Ascending aorta (tissue), 2 donors: ENCODE results near the gene MMS19. TPM values are rescaled to one million over a fixed set of nuclear protein-coding genes. Genes with fewer than 3 reads are reported as not detected.

Source experiments
- DNase-seq, 2 donors: peaks; one replicate each; pipeline ENCODE4 v3.0.0-alpha.2; 2019; ENCODE audit warnings: low spot score in 2 of 2
- H3K27ac ChIP-seq, 2 donors: fragments of 200-600 bp; sonication (generic); one replicate each; pipeline ENCODE4 v1.5.1; 2016 to 2017; ENCODE audit warnings: mild to moderate bottlenecking in 1 of 2
- H3K27me3 ChIP-seq: fragments of 200-600 bp; sonication (generic); one replicate; pipeline ENCODE4 v1.5.1; 2017
- H3K36me3 ChIP-seq, 2 donors: fragments of 200-600 bp; sonication (generic); one replicate each; pipeline ENCODE4 v1.5.1; 2016
- H3K4me1 ChIP-seq, 2 donors: fragments of 200-600 bp; sonication (generic); one replicate each; pipeline ENCODE4 v1.5.1; 2016 to 2017; ENCODE audit warnings: mild to moderate bottlenecking in 1 of 2
- H3K4me3 ChIP-seq, 2 donors: fragments of 200-600 bp; sonication (generic); one replicate each; pipeline ENCODE4 v1.5.1; 2016 to 2017; ENCODE audit warnings: mild to moderate bottlenecking in 1 of 2
- H3K9me3 ChIP-seq, 2 donors: fragments of 200-600 bp; sonication (generic); one replicate each; pipeline ENCODE4 v1.5.1; 2016
- intact Hi-C: fragments of 100-400 bp; cut with DNase I; formaldehyde crosslinking; loops from one replicate; pipeline ENCODE4 v1.15.1; 2023
- total RNA-seq: library from RNA; depleted of rRNA; stranded (reverse); fragments of >200 nt; gene quantifications from one replicate; pipeline ENCODE4 v1.1.0, GENCODE V29; 2016
- TF ChIP-seq, protein P1 (sequence below), 3 experiments: fragments of 200-600 bp in 2 of 3; fragments of 450-650 bp in 1 of 3; sonication (generic) in 2 of 3; IDR thresholded peaks; one replicate each; pipeline ENCODE4 v1.5.1; 2016 to 2019; ENCODE audit warnings: antibody characterized with exemption in 3 of 3, mild to moderate bottlenecking in 1 of 3, moderate library complexity in 1 of 3

The MMS19 gene
- total RNA-seq, 1 donor from 2014 or later, result 34.0 TPM

DNA sequence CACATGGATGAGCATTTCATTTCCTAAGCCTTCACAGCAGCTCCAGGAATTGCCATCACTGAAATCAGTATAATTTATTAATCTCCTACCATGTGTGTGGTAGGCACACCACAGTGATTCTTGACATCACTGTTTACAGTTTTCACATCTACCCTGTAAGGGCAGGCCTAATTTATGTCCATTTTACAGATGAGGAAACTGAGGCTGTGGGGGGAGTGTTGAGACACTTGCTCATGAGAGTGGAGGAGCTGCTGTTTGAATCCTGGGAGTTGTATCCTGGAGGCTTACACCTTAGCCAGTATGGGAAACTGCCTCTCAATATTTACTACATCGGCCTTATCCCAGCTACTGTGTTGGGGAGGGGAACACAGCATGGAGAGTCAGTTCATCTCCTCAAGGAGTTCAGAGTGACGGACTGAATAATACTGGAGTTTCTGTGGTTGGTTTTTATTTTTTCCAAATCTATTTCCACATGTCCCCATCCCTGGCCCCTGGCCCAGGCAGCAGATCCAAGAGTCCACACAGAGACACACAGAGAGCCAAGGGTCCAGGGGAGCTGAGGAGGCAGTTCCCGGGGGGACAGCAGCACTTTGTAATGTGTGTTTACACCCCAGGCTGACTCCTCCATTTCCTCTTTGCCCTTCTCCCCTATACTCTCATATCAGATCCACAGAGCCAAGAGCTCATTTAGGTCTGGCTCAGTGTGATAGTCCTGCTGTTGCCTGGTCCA is 13.7 kb upstream of the MMS19 start:
- intact Hi-C loops, result loop anchor here (5.0 kb wide), 1 partner anchor 40 kb away; no protein-coding TSS in a partner anchor
- H3K36me3 ChIP-seq, result no peaks in the 10 kb centered on the region
- H3K9me3 ChIP-seq, result no peaks in the 10 kb centered on the region
- H3K4me1 ChIP-seq, result peaks cover 0 to 10% of the 10 kb centered on the region in 2 donors
- TF ChIP-seq, protein P1, sequence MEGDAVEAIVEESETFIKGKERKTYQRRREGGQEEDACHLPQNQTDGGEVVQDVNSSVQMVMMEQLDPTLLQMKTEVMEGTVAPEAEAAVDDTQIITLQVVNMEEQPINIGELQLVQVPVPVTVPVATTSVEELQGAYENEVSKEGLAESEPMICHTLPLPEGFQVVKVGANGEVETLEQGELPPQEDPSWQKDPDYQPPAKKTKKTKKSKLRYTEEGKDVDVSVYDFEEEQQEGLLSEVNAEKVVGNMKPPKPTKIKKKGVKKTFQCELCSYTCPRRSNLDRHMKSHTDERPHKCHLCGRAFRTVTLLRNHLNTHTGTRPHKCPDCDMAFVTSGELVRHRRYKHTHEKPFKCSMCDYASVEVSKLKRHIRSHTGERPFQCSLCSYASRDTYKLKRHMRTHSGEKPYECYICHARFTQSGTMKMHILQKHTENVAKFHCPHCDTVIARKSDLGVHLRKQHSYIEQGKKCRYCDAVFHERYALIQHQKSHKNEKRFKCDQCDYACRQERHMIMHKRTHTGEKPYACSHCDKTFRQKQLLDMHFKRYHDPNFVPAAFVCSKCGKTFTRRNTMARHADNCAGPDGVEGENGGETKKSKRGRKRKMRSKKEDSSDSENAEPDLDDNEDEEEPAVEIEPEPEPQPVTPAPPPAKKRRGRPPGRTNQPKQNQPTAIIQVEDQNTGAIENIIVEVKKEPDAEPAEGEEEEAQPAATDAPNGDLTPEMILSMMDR (IDR thresholded peaks at IDR 0.05), result no peak
- no peak overlapping the region for H3K4me3 ChIP-seq
- H3K27me3 ChIP-seq, result no peaks in the 10 kb centered on the region
- DNase-seq, result no peak
- no peak overlapping the region for H3K27ac ChIP-seq

DNA sequence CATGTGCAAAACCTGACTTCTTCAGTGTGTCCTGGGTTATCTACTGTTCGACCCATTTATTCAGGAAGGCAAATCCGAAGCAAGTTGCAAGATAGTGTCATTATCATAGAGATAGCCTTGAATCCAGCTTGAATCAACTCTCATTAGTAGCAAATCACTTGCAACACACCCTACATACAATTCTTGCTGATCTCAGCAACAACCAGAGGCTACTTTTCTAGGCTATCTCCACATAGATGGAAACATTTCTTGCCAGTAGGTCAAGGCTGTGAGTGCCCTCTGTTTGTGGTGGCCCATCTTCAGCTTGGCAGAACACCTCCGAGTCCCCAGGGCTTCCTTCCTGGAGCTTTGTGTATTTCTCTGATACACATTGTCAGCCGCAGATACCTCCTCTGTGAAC is 12.5 kb upstream of the MMS19 start:
- H3K36me3 ChIP-seq, result no peaks in the 10 kb centered on the region
- no peaks in the 10 kb centered on the region for H3K27me3 ChIP-seq
- no peak overlapping the region for H3K4me3 ChIP-seq
- TF ChIP-seq, protein P1 (IDR thresholded peaks at IDR 0.05), result no peak
- peaks cover 0 to 10% of the 10 kb centered on the region in 2 donors for H3K4me1 ChIP-seq
- H3K27ac ChIP-seq, result no peak overlapping the region
- intact Hi-C loops, result loop anchor here (5.0 kb wide), 1 partner anchor 38 kb away; no protein-coding TSS in a partner anchor
- no peaks in the 10 kb centered on the region for H3K9me3 ChIP-seq
- DNase-seq, result no peak

DNA sequence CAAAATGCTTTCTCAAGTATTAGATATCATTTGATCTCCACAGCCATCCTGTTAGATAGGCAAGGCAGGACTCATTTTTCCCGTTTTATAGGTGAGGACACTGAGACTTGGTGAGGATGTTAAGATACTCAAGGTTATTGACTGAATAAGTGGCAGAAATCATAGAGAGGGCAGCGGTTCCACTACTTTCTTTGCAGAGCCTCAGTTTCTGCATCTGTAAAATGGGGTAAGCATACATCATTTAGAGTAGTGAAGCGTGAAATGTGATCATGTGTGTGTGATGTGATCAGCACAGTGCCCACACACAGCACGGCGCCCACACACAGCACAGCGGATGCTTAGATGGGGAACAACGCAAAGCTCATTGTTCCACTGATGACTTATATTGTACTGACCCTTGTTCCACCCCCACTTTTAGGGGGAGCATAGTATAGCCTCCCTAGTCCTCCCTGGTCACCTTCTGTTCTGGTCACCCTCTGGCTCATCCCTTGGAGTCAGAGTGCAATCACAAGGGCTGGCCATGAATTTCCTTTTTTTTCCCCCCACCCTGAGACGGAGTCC is 11.0 kb upstream of the MMS19 start:
- DNase-seq, result no peak
- H3K4me1 ChIP-seq, result peaks cover 0 to 6% of the 10 kb centered on the region in 2 donors
- TF ChIP-seq, protein P1 (IDR thresholded peaks at IDR 0.05), result no peak
- no peaks in the 10 kb centered on the region for H3K36me3 ChIP-seq
- no peaks in the 10 kb centered on the region for H3K27me3 ChIP-seq
- intact Hi-C loops, result no loop called here
- no peak overlapping the region for H3K4me3 ChIP-seq
- no peak overlapping the region for H3K27ac ChIP-seq
- H3K9me3 ChIP-seq, result no peaks in the 10 kb centered on the region

DNA sequence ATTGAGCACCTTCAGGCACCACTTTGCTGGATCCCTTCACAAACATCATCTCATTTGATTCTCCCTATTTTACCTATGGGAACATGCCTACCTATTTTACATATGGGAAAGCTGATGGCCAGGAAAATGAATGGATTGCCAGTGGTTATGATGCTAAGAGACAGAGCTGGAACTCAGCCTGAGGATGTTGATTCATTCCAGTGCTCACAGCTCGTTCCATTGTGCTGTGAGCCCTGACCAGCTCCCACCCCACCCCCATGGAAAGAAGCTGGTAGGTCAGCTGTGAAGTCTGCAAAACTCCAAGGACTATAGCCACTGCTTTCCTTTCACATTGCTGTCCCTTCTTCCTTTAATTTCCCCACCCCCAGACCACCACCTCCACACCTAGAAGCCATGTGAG is 10.1 kb upstream of the MMS19 start:
- intact Hi-C loops, result no loop called here
- TF ChIP-seq, protein P1 (IDR thresholded peaks at IDR 0.05), result no peak
- H3K27ac ChIP-seq, result no peak overlapping the region

DNA sequence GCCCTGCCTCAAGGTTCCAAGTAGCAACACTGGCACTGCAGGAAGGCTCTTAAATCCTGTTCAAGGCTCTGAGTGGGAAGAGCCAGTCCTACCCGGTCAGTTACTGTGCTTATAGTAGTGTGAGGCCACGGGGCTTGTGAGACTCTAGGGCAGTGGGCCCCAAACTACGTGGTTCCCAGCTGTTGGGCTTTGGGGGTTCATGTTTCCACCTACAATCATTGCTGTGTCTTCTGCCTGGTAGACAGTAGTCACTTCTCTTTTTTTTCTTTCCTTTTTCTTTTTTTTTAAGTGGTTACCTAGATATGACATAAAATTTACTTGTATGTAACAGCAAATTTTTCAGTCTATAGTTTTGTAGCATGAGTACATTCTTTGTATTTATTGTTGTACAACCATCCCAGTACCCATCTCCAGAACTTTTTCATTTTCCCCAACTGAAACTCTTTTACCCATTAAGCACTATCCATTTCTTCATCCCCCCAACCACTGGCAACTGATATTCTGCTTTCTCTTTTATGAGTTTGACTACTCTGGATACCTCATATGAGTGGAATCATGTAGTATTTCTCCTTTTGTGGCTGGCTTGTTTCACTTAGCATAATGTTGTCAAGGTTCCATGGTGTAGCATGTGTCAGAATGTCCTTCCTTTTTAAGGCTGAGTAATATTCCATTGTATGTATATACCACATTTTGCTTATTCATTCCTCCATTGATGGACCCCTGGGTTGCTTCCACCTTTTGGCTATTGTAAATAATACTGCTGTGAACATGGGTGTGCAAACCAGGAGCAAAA is 8.2 kb upstream of the MMS19 start:
- intact Hi-C loops, result no loop called here
- Histone ChIP-seq H3K27ac (no peak overlapping the region), H3K36me3 (no peaks in the 10 kb centered on the region), H3K27me3 (no peaks in the 10 kb centered on the region), H3K4me1 (no peaks in the 10 kb centered on the region), H3K4me3 (no peak overlapping the region), H3K9me3 (no peaks in the 10 kb centered on the region)
- TF ChIP-seq, protein P1 (IDR thresholded peaks at IDR 0.05), result no peak
- DNase-seq, result no peak

More for the DNA sequence above, 10.1 kb upstream of the MMS19 start:
- no peak for DNase-seq
- H3K4me1 ChIP-seq, result peaks cover 0 to 6% of the 10 kb centered on the region in 2 donors
- H3K4me3 ChIP-seq, result no peak overlapping the region
- no peaks in the 10 kb centered on the region for H3K9me3 ChIP-seq
- H3K27me3 ChIP-seq, result no peaks in the 10 kb centered on the region
- no peaks in the 10 kb centered on the region for H3K36me3 ChIP-seq
